HepG2 (cell line): ENCODE measurements around the gene KDM6B.

Source experiments
- BCL3 ChIP-seq: sonication (generic); formaldehyde crosslinking; IDR thresholded peaks from 2 replicates; pipeline ENCODE4 v1.5.1; 2020; ENCODE audit warnings: mild to moderate bottlenecking, missing genetic modification reagents, moderate library complexity
- CTCF ChIP-seq: sonication (generic); formaldehyde crosslinking; IDR thresholded peaks from 2 replicates; pipeline ENCODE4 v1.5.0; 2020; ENCODE audit warnings: mild to moderate bottlenecking, missing genetic modification reagents, moderate library complexity
- DR1 ChIP-seq: sonication (generic); formaldehyde crosslinking; IDR thresholded peaks from 2 replicates; pipeline ENCODE4 v1.8.0; 2021; ENCODE audit warnings: mild to moderate bottlenecking, missing genetic modification reagents, inconsistent platforms
- E2F1 ChIP-seq: sonication (generic); formaldehyde crosslinking; IDR thresholded peaks from 2 replicates; pipeline ENCODE4 v1.5.0; 2020; ENCODE audit warnings: missing genetic modification reagents
- EZH2 ChIP-seq: conservative IDR thresholded peaks from 2 replicates; pipeline ENCODE4 v1.6.1; 2012; ENCODE audit warnings: mild to moderate bottlenecking, low read depth, low read length, moderate library complexity
- FOXJ3 ChIP-seq: sonication (generic); formaldehyde crosslinking; IDR thresholded peaks from 2 replicates; pipeline ENCODE4 v1.4.0; 2020; ENCODE audit warnings: missing genetic modification reagents, mild to moderate bottlenecking, borderline replicate concordance
- MLX ChIP-seq: IDR thresholded peaks from 2 replicates; pipeline ENCODE4 v1.6.1; 2016
- POLR2A ChIP-seq, 2 experiments: IDR thresholded peaks; 2 replicates each; pipeline ENCODE4 v1.6.1; 2011; ENCODE audit warnings: low read depth in 2 of 2, low read length in 2 of 2, mild to moderate bottlenecking in 1 of 2, moderate library complexity in 1 of 2; ENCODE audit not compliant: insufficient read depth in 1 of 2
- POLR2AphosphoS5 ChIP-seq: IDR thresholded peaks from 2 replicates; pipeline ENCODE4 v1.6.1; 2012; ENCODE audit warnings: low read depth, low read length
- SALL1 ChIP-seq: sonication (generic); formaldehyde crosslinking; IDR thresholded peaks from 2 replicates; pipeline ENCODE4 v1.8.0; 2022; ENCODE audit warnings: mild to moderate bottlenecking, missing genetic modification reagents
- SNRNP70 ChIP-seq: fragments of 200-400 bp; formaldehyde crosslinking; IDR thresholded peaks from 2 replicates; pipeline ENCODE4 v1.6.1; 2017; ENCODE audit warnings: mild to moderate bottlenecking, low read depth, low read length, moderate library complexity
- TOE1 ChIP-seq: sonication (generic); formaldehyde crosslinking; IDR thresholded peaks from 2 replicates; pipeline ENCODE4 v1.4.0; 2020; ENCODE audit warnings: mild to moderate bottlenecking, missing genetic modification reagents
- U2AF1 ChIP-seq: fragments of 200-400 bp; formaldehyde crosslinking; optimal IDR thresholded peaks from 2 replicates; pipeline ENCODE3; 2017; ENCODE audit warnings: mild to moderate bottlenecking, low read depth, low read length
- ZFP36 ChIP-seq: fragments of 150-350 bp; IDR thresholded peaks from 2 replicates; pipeline ENCODE4 v1.6.1; 2018; ENCODE audit warnings: borderline replicate concordance, low read length, low read depth; ENCODE audit not compliant: partially characterized antibody

GRCh38 chr17:7824021-7824924 is 9.7 kb upstream of the KDM6B start:
- TF ChIP-seq POLR2A (IDR thresholded peaks at IDR 0.05; ENCODE audit: insufficient read depth in 1 of 2, low read depth in 2 of 2, low read length in 2 of 2) (no peak), DR1 (CRISPR knock-in tag) (no peak), EZH2 (no peak), SNRNP70 (no peak), BCL3 (no peak), FOXJ3 (no peak), POLR2AphosphoS5 (no peak), SALL1 (CRISPR knock-in tag) (no peak), ZFP36 (no peak), CTCF (CRISPR knock-in tag) (no peak), MLX (CRISPR knock-in tag) (no peak), U2AF1 (no peak), E2F1 (CRISPR knock-in tag) (no peak), TOE1 (CRISPR knock-in tag) (no peak)
